Gastroesophageal sphincter (tissue), 3 donors: ENCODE results near the gene NPPA.

Experiments
- POLR2AphosphoS5 ChIP-seq: sonication (generic); formaldehyde crosslinking; IDR thresholded peaks from one replicate; pipeline ENCODE4 v1.6.1; 2017; ENCODE audit warnings: antibody characterized with exemption
- TF ChIP-seq, protein P1 (sequence below), 4 experiments: fragments of 200-600 bp in 2 of 4; fragments of 450-650 bp in 2 of 4; sonication (generic) in 1 of 4; IDR thresholded peaks; one replicate each; pipeline ENCODE4 v1.5.1; 2017 to 2019; ENCODE audit warnings: antibody characterized with exemption in 4 of 4, mild to moderate bottlenecking in 2 of 4, moderate library complexity in 2 of 4

DNA sequence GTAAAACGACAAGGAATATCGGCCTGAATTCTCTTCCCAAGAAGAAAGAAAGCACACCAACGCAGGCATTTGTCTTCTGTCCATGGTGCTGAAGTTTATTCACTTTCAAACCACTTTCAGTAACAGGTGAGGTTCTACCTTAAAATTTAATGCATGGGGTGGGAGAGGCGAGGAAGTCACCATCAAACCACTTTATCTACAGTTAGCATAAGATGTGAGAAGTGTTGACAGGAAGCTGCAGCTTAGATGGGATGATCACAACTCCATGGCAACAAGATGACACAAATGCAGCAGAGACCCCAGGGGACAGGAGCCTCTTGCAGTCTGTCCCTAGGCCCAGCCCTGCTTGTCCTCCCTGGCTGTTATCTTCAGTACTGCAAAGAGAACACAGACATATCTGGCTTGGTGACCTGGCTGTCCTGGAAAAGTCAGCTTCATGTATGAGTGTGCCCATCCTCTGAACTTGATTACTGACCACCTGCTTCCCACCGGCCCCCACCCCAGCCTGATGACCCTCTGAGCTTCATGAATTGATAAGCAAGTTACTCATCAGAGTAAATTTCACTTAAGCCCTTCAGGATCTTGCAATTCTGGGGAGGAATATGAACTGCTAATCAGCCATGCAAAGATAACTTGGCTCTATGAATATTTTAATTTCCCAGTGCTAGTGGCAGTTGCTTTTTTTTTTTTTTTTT lies 1.8 kb downstream of the NPPA start:
- TF ChIP-seq, protein P1, sequence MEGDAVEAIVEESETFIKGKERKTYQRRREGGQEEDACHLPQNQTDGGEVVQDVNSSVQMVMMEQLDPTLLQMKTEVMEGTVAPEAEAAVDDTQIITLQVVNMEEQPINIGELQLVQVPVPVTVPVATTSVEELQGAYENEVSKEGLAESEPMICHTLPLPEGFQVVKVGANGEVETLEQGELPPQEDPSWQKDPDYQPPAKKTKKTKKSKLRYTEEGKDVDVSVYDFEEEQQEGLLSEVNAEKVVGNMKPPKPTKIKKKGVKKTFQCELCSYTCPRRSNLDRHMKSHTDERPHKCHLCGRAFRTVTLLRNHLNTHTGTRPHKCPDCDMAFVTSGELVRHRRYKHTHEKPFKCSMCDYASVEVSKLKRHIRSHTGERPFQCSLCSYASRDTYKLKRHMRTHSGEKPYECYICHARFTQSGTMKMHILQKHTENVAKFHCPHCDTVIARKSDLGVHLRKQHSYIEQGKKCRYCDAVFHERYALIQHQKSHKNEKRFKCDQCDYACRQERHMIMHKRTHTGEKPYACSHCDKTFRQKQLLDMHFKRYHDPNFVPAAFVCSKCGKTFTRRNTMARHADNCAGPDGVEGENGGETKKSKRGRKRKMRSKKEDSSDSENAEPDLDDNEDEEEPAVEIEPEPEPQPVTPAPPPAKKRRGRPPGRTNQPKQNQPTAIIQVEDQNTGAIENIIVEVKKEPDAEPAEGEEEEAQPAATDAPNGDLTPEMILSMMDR (IDR thresholded peaks at IDR 0.05) = no peak
- TF ChIP-seq POLR2AphosphoS5 = no peak
